WERI-Rb-1 (cell line): ENCODE data around the gene LCN1.

Experiments
- DNase-seq: peaks from one replicate; pipeline ENCODE4 v3.0.0-alpha.2; 2020
- H3K27ac ChIP-seq: fragments of 250-450 bp; sonication (Bioruptor Pico); 2 replicates; pipeline ENCODE4 v1.5.1; 2020; ENCODE audit warnings: mild to moderate bottlenecking, moderate library complexity
- H3K27me3 ChIP-seq: fragments of 250-450 bp; sonication (Bioruptor Pico); 2 replicates; pipeline ENCODE4 v1.5.1; 2021; ENCODE audit warnings: mild to moderate bottlenecking, low read depth, moderate library complexity; ENCODE audit not compliant: insufficient read depth, severe bottlenecking
- H3K36me3 ChIP-seq: fragments of 250-450 bp; sonication (Bioruptor Pico); 2 replicates; pipeline ENCODE4 v1.5.1; 2020; ENCODE audit warnings: mild to moderate bottlenecking, moderate library complexity
- H3K4me3 ChIP-seq: 2 replicates; pipeline ENCODE4 v1.5.1; 2011; ENCODE audit warnings: low read depth, mild to moderate bottlenecking, control low read depth, low read length
- H3K9me3 ChIP-seq: fragments of 250-450 bp; sonication (Bioruptor Pico); 2 replicates; pipeline ENCODE4 v1.5.1; 2021; ENCODE audit warnings: mild to moderate bottlenecking, moderate library complexity; ENCODE audit not compliant: severe bottlenecking
- TF ChIP-seq, protein P1 (sequence below): IDR thresholded peaks from 2 replicates; pipeline ENCODE4 v1.5.1; 2011; ENCODE audit warnings: low read depth, mild to moderate bottlenecking, control low read depth, inconsistent platforms, low read length

Gene LCN1

DNA sequence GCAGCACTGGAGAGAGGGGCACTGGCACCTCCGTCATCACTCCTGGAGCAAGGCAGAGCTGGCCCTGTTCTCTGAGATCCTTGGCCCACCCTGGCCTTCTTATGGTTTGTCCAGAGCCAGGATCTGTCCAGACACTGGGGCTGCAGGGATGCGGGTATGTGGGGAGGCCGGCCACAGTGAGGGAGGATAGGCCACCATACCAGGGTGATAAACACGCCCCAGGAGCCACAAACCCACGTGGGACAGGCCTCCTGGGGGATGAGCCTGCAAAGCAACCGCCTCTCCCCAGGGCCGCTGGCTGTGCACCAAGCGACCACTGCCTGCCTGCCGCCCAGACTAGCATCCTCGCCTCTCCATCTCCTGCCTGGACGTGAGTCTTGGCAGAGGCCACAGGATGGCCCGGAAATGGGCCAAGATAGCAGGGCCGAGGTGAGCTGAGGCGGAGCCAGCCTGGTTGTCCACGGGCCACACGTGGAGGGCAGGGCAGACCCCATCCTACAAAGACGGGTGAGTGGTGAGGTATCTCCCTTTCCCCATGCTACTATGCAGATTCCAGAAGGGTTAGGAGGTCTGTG is 29.2 kb downstream of the LCN1 start:
- Histone ChIP-seq H3K4me3 (no peak overlapping the region), H3K27ac (no peak overlapping the region), H3K9me3 (no peaks in the 10 kb centered on the region), H3K27me3 (no peaks in the 10 kb centered on the region), H3K36me3 (no peaks in the 10 kb centered on the region)
- TF ChIP-seq, protein P1, sequence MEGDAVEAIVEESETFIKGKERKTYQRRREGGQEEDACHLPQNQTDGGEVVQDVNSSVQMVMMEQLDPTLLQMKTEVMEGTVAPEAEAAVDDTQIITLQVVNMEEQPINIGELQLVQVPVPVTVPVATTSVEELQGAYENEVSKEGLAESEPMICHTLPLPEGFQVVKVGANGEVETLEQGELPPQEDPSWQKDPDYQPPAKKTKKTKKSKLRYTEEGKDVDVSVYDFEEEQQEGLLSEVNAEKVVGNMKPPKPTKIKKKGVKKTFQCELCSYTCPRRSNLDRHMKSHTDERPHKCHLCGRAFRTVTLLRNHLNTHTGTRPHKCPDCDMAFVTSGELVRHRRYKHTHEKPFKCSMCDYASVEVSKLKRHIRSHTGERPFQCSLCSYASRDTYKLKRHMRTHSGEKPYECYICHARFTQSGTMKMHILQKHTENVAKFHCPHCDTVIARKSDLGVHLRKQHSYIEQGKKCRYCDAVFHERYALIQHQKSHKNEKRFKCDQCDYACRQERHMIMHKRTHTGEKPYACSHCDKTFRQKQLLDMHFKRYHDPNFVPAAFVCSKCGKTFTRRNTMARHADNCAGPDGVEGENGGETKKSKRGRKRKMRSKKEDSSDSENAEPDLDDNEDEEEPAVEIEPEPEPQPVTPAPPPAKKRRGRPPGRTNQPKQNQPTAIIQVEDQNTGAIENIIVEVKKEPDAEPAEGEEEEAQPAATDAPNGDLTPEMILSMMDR: no peak
- no peak for DNase-seq

DNA sequence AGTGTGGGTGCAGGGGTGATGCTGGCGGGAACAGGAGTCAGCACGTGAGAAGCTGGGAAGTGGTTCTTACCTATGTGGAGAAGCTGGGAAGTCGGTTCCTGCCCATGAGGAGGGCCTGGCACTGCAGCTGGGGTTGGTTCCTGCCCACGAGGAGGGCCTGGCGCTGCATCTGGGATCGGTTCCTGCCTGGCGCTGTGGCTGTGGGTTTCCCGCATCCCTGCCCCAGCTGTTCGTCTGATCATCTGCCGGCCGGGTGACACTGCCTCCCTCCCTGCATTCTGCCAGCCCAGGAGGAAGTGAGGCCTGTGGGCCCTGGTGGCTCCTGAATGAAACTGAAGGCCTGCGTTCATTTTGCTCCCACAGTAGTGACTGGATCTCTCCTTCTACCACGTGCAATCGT is 29.8 kb downstream of the LCN1 start:
- H3K27me3 ChIP-seq: no peaks in the 10 kb centered on the region

DNA sequence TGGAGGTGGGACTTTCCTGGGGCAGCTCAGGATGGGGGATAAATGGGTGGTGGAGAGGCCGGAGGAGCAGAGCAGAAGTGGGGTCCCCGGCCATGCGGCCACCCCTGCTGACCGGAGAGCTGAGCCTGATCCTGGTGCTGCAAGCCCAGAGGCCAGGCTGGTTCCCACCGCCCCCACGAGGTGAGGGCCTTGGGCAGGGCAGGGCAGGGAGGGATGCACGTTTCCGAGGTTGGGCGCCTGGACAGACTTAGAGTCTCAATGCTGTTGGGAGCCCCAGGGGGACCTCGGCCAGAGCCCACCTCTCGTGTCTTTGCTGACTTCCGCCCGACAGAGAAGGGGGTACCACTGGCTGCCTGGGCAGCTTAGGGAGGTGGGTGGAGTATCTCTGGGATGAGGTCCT is 30.2 kb downstream of the LCN1 start:
- no peak for DNase-seq
- no peaks in the 10 kb centered on the region for H3K27me3 ChIP-seq

More for the DNA sequence above, 29.8 kb downstream of the LCN1 start:
- DNase-seq: no peak
- Histone ChIP-seq H3K36me3 (no peaks in the 10 kb centered on the region), H3K27ac (no peak overlapping the region), H3K4me3 (no peak overlapping the region), H3K9me3 (no peaks in the 10 kb centered on the region)
- TF ChIP-seq, protein P1: no peak

DNA sequence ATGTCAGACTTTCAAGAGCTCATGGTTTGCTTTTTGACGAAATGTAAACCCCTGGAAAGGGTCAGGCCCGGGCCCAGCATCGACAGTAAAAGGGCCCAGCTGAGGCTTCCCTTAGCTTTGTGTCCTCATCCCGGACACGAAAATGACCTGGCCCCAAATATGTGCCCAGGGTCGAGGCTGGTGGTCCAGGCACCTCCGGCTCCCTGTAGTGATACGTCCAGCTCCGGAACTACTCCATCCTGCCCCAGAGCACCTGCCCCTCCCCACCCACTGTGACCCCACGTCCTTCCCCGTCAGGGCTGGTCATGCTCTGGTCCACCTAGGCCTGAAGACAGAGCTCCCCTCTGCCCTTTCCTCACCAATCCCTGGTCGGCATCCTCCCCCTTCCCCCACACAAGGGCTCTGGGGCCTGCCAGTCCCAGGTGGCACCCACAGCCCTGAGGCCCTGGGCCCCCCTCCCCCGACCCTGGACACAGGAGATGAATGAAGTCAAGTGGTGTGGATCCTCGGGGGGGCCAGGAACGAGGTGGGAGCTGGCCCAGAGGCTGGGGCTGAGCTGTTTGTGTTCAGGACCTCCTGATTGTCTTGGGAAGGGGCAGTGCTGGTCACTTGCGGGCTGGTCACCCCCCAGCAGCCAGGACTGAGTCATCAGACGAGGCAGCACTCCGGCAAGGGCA is 30.9 kb downstream of the LCN1 start:
- H3K27ac ChIP-seq: no peak overlapping the region
- TF ChIP-seq, protein P1: no peak
- no peaks in the 10 kb centered on the region for H3K27me3 ChIP-seq
- no peaks in the 10 kb centered on the region for H3K9me3 ChIP-seq
- no peak overlapping the region for H3K4me3 ChIP-seq
- DNase-seq: no peak
- no peaks in the 10 kb centered on the region for H3K36me3 ChIP-seq

More for the DNA sequence above, 30.2 kb downstream of the LCN1 start:
- Histone ChIP-seq H3K9me3 (no peaks in the 10 kb centered on the region), H3K36me3 (no peaks in the 10 kb centered on the region), H3K4me3 (no peak overlapping the region), H3K27ac (no peak overlapping the region)
- TF ChIP-seq, protein P1: no peak

DNA sequence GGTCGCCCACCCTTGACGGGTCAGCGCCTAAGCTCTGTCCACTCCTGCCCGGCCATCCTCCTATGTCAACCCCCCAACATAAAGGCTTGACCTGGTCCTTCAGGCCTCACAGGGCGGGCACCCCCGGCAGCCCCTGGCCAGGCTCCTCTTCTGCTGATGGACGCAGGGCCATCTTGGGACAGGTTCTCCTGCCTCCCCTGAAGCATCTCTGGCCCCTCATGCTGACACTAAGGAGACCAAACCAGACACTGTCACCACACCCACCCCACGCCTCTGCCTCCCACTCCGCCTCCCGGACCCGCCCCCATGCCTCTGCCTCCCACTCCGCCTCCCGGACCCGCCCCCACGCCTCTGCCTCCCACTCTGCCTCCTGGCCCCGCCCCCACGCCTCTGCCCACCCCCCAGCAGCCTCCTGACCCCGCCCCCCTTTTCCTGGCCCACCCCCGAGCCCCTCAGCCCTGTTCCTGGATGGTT is 31.5 kb downstream of the LCN1 start:
- DNase-seq: no peak

More for the DNA sequence above, 31.5 kb downstream of the LCN1 start:
- no peak overlapping the region for H3K27ac ChIP-seq
- no peaks in the 10 kb centered on the region for H3K27me3 ChIP-seq
- H3K4me3 ChIP-seq: no peak overlapping the region
- H3K9me3 ChIP-seq: no peaks in the 10 kb centered on the region
- H3K36me3 ChIP-seq: no peaks in the 10 kb centered on the region
- TF ChIP-seq, protein P1: no peak
